Measurements from ENCODE around the gene C16orf78.

C16orf78 gene

DNA sequence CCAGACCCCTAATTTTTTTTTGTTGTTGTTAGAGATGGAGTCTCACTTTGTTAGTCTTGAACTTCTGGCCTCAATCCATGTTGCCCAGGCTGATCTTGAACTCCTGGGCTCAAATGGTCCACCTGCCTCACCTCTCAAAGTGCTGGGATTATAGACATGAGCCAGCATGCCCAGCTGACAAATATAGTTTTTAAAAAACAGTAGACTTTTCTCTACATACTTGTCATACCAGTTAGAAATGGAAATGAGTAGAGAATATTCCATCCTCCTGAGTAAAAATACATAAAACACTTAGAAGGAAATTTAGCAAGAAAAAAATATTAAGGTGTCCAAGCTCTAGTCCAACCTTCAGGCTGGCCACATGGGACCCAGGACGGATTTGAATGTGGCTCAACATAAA lies 21.4 kb downstream of the C16orf78 start:
- no peak for DNase-seq (ENCODE audit: low spot score)

DNA sequence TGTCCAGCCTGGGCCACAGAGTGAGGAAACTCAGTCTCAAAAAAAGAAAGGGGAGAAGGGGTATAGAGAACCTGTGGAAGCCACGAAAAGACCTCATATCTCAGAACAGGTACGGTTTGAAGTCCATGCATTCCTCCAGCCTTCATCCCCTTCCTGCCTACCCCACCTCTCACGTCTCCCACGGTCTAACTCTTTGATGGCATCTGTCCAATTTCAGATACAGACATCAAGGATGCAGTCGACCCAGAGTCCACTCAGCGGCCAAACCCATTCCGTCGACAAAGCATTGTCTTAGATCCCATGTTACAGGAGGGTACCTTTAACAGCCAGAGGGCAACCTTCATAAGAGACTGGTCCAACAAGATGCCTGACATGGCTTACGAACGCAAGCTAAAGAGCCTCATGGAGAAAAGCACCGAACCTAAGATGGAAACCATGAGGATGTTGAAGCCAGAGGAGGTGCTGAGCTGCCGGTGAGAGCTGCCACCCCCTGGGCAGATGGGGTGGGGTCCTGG lies 22.7 kb downstream of the C16orf78 start:
- no peak for DNase-seq (ENCODE audit: low spot score)

- no peak for DNase-seq (ENCODE audit: low spot score)
Measured at GRCh38 chr16:49398761-49399160, 25.2 kb downstream of the C16orf78 start.

DNA sequence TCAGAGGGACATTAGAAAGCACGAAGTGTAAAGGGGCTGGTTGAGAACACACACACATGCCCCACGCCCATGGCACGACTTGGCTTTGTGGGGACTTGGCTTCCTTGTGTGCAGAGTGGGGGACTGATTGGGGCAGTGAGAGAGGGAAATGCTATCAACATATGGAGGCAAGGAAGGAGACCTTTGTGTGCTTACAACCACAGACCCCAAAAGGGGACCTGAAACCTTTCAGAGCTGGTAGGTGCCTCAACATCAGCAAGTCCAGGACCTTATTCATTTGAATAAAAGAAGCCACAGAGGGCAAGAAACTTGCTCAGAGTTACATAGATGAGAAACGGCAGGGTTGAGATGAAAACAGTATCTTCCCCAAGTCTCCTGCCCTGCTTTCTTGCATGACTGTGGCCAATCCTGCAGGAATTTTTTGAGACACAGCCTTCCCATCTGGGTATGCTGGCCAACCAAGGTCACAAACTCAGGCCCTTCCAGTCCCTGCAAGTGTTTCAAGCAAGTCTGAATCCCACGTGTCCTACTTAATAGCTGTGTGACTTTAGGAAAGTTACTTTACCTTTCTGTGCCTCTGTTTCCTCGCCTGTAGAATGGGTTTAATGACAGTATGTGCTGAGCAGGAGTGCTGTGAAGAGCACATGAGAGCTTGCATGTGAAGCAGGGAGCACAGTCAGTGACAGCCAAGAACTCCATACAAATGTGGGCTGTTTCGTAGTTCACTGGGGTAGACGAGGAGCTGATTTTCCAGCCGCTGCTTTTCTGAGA lies 26.2 kb downstream of the C16orf78 start:
- no peak for DNase-seq (ENCODE audit: low spot score)

GRCh38 chr16:49400611-49401010 lies 27.0 kb downstream of the C16orf78 start:
- no peak for DNase-seq (ENCODE audit: low spot score)

- no peak for DNase-seq (ENCODE audit: low spot score)
Measured at GRCh38 chr16:49405123-49405522, 31.5 kb downstream of the C16orf78 start.

GRCh38 chr16:49405530-49405929 lies 31.9 kb downstream of the C16orf78 start:
- no peak for DNase-seq (ENCODE audit: low spot score)

DNA sequence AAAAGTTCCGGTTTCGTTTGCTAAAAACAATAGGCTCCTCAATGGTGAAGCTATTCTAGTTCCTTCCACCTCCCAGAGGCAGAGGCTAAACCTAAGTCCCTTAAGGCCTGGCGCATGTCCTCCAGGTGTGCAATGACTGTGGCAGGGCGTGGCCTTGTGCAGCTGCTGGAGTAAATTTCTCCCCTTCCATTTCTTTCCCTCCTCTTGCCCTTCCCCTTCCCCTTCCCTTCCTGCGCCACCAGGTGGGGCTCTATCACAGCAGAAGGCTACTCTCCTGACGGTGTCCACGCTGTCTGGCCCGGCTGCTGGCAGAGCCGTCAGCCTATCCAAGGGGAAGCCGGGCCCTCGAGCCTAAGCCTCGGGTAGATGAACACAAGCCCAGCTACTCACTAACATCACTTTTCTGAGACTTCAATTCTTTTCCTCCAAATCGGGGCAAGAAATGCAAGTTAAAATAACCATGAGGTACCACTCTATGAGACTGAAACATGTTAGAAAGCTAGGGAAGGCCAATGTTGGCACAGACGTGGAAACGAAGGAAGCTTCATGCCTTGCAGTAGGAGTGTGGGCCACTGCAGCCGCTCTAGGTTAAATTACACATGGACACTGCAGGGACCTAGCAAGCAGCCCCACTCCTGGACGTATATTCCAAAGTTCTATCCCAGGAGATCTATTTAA lies 34.4 kb downstream of the C16orf78 start:
- DNase-seq (ENCODE audit: low spot score), result peak; percentile 79

- no peak for DNase-seq (ENCODE audit: low spot score)
Measured at GRCh38 chr16:49409121-49409520, 35.5 kb downstream of the C16orf78 start.

DNA sequence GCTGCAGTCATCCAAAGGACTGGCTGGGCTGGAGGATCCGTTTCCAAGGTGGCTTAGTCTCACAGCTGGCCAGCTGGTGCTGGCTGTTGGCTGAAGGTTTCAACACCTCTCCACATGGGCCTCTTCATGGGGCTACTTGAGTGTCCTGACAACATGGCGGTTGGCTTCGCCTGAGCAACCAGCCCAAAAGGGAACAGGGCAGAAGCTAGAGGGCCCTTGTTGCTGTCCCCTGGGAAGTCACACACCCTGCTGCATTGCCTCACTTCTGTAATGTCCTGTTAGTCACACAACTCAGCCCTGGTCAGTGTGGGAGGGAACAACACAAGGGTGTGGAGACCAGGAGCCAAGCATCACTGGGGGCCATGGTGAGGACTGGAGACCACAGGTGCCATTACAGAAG lies 36.6 kb downstream of the C16orf78 start:
- DNase-seq (ENCODE audit: low spot score), result no peak

GRCh38 chr16:49411121-49411970 lies 37.7 kb downstream of the C16orf78 start:
- no peak for DNase-seq (ENCODE audit: low spot score)

GRCh38 chr16:49414671-49415070 lies 41.1 kb downstream of the C16orf78 start:
- DNase-seq (ENCODE audit: low spot score), result no peak

DNA sequence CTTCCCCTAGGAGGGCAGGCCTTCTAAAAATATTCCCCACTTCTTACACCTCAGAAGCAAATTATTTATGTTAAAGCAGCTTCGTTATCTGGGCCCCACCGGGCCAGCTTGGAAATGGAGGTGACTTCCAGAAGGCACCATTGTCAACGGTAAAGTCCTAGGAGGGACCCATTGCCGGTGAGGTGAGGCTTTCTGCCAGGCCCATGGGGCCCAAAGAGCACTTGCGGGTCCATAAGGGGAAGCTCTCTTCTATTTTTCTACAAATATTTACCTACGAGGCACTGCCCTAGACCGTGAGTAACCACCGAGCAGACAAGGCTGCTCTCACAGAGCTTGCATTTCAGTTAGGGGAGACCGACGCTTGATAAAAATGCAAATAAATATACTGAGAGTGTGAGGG lies 41.5 kb downstream of the C16orf78 start:
- no peak for DNase-seq (ENCODE audit: low spot score)

- DNase-seq (ENCODE audit: low spot score), result no peak
Measured at GRCh38 chr16:49416001-49416675, 42.5 kb downstream of the C16orf78 start.

DNA sequence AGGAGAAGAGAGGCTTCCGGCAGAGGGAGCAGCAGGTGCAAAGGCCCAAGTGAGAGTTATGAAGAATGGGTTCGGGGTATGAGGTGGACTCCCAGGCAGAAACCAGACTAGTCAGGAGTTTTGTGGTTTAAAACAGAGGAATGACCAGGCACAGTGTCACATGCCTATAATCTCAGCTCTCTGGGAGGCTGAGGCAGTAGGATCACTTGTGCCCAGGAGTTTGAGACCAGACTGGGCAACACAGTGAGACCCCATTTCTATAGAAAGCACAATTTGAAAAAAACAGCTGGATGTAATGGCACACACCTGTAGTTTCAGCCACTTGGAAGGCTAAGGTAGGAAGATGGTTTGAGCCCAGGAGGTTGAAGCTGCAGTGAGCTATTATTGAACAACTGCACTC lies 43.8 kb downstream of the C16orf78 start:
- no peak for DNase-seq (ENCODE audit: low spot score)

- DNase-seq (ENCODE audit: low spot score), result no peak
Measured at GRCh38 chr16:49419006-49419405, 45.4 kb downstream of the C16orf78 start.

GRCh38 chr16:49419862-49420261 lies 46.3 kb downstream of the C16orf78 start:
- DNase-seq (ENCODE audit: low spot score), result no peak

DNA sequence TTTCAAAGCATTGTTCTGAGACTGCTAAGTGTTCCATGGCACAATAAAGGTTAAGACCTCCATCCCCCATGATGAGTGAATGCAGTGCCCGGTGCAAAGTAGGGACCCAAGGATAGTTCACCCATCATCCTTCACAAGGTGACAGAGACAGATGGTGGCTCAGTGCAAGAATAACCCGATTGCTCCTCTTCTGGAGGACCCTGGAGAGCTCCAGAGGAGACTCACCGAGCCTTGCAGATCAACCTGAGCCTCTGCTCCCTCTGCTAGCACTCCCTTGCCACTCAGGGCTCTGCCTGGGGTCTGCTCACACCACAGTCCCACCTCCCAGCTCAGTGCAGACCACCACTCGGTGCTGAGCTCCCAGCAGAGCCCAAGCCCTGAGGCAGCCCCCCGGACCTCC lies 49.3 kb downstream of the C16orf78 start:
- DNase-seq (ENCODE audit: low spot score), result no peak

DNA sequence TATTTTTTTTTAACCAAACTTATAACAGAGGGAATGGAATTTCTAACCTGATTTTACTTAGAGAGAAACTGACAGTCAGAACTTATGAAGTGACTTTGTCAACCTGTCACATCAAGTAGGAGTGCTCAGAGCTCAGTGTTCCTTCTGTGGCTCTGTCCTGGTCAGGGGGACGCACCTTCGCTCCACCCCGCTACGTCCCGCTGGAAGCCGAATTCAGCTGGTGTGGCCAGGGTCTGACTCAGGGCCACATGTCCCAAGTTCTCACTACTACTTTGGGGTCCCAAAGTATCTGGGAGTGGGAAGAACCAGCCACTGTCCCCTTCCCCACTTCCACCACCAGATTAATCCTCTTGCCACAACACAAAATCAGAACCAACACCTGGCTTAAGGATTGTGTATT lies 51.4 kb downstream of the C16orf78 start:
- no peak for DNase-seq (ENCODE audit: low spot score)

GRCh38 chr16:49427771-49428170 lies 54.2 kb downstream of the C16orf78 start:
- DNase-seq (ENCODE audit: low spot score), result no peak

DNA sequence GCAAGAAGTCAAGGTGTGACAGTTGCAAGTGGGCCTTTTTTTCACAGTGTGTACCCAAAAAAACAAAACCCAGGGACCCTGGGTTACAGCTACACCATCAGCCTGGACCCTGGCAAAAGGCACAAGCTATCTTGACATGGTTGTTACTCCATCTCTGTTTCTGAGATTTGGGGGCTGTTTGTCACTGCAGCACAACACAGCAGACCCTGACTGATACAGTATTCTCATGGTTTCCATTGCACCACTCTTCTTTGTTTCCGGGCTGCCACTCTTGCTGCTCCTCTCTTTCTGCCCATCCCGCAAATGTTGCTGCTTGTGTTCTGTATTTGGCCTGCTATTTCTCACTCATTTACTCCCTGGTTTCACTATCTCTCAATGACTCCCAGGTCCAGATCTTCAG lies 55.2 kb downstream of the C16orf78 start:
- DNase-seq (ENCODE audit: low spot score), result no peak

GRCh38 chr16:49431040-49431439 lies 57.4 kb downstream of the C16orf78 start:
- no peak for DNase-seq (ENCODE audit: low spot score)

All from RKO (cell line).